G401 (cell line): ENCODE data around the gene PRDX2. TPM values are rescaled to one million over a fixed set of nuclear protein-coding genes. Genes with fewer than 3 reads are reported as not detected.
A peak's percentile ranks its signal among the peaks of the same experiment; 100 is the strongest.
"Not testable (repeated sequence)": the region's sequence is repeated elsewhere in the genome, so short reads cannot be mapped to it uniquely, and the experiment has no call there.

ENCODE experiments used
- DNase-seq: peaks from one replicate; pipeline ENCODE4 v3.0.0-alpha.2; 2015; ENCODE audit warnings: low spot score
- in situ Hi-C: cut with HindIII; loops from 2 replicates; pipeline ENCODE4 v1.10.0; 2016; ENCODE audit warnings: low sequenced_read_pairs, mixed read lengths
- total RNA-seq: library from RNA; depleted of rRNA; stranded (reverse); fragments of >200 nt; shearing (Covaris generic); gene quantifications from 2 replicates; pipeline ENCODE4 v1.2.3, GENCODE V29; 2014

The PRDX2 gene
- total RNA-seq, 1 experiment from 2014 or later = 300 TPM

GRCh38 chr19:12833418-12833737 lies 31.8 kb upstream of the PRDX2 start:
- in situ Hi-C loops = no loop called here

GRCh38 chr19:12828494-12828893 lies 26.9 kb upstream of the PRDX2 start:
- in situ Hi-C loops = no loop called here
- peak; percentile 58 for DNase-seq

More at GRCh38 chr19:12833418-12833737, 31.8 kb upstream of the PRDX2 start:
- no peak for DNase-seq

DNA sequence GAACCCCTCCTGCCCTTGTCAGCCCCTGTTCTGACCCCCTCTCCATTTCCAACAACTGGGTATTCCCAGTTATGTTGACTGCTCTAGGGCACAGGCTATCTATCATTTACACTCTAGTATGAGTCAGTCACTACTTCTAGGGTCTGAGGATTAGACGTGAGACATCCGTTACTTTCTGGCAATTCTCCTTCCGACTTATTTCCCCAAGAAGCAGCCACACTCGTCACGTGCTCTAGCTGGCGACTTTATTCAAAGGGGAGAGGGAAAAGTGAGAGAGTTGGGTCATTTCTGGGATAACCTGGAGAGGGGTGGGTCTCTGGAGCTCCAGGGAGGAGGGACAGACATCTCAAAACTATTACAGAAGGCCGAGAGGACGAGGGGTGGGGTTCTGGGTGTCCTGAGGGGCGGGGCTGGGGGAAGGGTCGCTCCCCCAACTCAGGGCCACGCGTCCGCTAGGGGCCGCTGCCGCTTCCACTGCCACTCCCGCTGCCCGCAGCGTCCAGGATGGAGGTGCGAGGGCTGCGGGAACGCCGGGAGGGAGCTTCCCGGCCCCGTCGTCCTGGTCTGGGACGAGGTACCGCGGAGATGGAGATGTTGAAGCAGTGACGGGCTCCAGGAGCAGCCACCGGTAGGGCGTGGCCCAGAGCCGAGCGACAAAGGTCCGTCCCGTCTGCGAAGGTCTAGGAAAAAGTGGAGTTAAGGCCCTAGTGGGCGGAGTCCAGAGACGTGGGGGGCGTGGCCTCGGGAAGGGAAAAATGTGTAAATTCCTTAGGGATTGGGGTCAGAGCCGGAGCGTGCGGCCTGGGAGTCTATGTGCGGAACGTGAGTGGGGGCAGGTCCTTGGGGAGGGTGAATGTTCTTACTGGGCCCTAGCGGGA lies 23.9 kb upstream of the PRDX2 start:
- no peak for DNase-seq
- in situ Hi-C loops = no loop called here

DNA sequence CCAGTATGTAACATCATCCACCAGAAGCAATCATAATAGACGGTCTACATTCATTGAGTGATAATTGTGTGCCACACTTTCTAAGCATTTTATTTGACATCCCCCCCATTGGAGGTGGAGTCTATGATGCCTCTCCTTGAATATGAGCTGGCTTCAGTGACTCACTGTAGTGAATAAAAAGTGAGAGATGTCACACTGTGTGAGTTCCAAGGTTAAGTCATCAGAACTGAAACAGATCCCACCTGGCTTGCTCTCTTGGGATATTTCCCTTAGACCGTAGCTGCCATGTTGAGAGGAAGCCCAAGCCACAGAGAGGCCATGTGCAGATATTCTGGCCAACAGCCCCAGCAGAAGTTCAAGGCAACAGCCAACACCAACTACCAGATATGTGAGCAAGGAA lies 20.2 kb upstream of the PRDX2 start:
- no peak for DNase-seq
- in situ Hi-C loops = no loop called here

GRCh38 chr19:12817810-12818209 lies 16.2 kb upstream of the PRDX2 start:
- in situ Hi-C loops, DNase-seq: not testable (repeated sequence)

DNA sequence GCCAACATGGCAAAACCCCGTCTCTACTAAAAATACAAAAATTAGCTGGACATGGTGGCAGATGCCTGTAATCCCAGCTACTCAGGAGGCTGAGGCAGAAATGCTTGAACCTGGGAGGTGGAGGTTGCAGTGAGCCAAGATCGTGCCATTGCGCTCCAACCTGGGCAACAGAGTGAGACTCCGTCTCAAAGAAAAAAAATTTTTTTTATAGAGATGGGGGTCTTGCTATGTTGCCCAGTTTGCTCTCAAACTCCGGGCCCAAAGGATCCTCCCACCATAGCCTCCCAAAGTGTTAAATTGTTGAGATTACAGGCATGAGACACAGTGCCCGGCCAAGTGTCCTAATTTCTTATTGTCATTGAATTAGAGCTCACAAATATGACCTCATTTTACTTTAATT lies 15.6 kb upstream of the PRDX2 start:
- DNase-seq, in situ Hi-C loops: not testable (repeated sequence)

DNA sequence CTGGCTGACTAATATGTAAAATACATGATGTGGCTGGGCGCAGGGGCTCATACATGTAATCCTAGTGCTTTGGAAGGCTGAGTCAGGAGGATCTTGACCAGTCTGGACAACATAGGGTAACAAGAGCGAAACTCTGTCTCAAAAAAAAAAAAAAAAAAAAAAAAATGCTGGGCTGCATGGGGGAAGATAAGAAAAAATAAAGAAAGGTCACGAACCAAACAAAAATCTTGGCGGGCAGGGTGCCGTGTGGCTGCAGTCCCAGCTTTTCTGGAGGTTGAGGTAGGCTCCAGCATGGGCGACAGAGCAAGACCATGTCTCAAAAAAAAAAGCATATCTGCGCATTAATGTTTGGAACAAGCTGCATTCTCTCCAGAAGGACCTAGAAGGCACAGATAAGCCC lies 13.5 kb upstream of the PRDX2 start:
- in situ Hi-C loops = no loop called here
- no peak for DNase-seq

GRCh38 chr19:12806242-12807081 lies 4.9 kb upstream of the PRDX2 start, which contains the start of gene RNASEH2A:
Gene RNASEH2A, plus strand, starts transcription at chr19:12806584. Its CDS starts 90 bp downstream, at chr19:12806674.
- in situ Hi-C loops = no loop called here
- peak; percentile 92 for DNase-seq

- in situ Hi-C loops = no loop called here
- DNase-seq = no peak
Observed at GRCh38 chr19:12804051-12804450, 2.5 kb upstream of the PRDX2 start.

- DNase-seq = peak; percentile 67
- in situ Hi-C loops = no loop called here
Observed at GRCh38 chr19:12802267-12803106, 887 bp upstream of the PRDX2 start.

- no peak for DNase-seq
- in situ Hi-C loops = no loop called here
Observed at GRCh38 chr19:12800923-12801465, 606 bp downstream of the PRDX2 start.

- in situ Hi-C loops = no loop called here
- no peak for DNase-seq
Observed at GRCh38 chr19:12800466-12800770, 1.2 kb downstream of the PRDX2 start.

DNA sequence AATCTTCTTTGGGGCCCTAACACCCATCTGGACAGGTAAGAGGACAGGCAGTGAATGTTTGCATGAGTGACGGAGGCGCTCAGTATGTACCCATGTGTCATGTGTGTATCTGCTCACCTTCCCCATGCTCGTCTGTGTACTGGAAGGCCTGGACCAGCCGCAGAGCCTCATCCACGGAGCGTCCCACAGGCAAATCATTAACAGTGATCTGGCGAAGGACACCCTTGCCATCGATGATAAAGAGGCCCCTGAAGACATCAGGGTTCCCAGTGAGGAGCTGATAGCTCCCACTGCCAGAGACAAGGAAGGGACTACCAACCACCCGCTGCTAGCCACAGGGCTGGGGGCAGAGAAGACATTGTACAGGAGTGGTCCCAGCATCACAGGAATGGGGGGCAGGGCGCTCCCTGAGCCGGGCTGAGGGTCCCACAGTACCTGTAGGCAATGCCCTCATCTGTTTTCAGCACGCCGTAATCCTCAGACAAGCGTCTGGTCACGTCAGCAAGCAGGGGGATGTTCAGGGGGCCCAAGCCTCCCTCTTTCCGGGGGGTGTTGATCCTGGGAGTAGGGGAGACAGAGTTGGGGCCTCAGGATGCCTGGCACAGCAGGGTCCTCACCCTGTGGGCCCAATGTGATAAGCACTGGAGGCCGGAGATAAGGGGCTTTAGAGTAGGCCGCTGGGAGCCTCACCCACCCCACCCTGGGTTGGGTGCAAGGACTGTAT lies 1.7 kb downstream of the PRDX2 start:
- no peak for DNase-seq
- in situ Hi-C loops = no loop called here

DNA sequence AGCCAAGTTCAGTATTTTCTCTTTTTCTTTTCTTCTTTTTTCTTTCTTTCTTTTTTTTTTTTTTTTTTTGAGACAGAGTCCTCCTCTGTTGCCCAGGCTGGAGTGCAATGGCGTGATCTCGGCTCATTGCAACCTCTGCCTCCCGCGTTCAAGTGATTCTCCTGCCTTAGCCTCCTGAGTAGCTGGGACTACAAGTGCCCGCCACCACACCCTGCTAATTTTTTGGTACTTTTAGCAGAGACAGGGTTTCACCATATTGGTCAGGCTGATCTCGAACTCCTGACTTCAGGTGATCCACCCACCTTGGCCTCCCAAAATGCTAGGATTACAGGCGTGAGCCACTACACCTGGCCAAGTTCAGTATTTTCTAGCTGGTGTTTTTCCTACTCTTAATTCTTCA lies 4.0 kb downstream of the PRDX2 start:
- in situ Hi-C loops, DNase-seq: not testable (repeated sequence)

GRCh38 chr19:12797141-12797587 lies 4.4 kb downstream of the PRDX2 start:
- in situ Hi-C loops = no loop called here
- no peak for DNase-seq

GRCh38 chr19:12796146-12797071 lies 5.2 kb downstream of the PRDX2 start:
- in situ Hi-C loops = no loop called here

DNA sequence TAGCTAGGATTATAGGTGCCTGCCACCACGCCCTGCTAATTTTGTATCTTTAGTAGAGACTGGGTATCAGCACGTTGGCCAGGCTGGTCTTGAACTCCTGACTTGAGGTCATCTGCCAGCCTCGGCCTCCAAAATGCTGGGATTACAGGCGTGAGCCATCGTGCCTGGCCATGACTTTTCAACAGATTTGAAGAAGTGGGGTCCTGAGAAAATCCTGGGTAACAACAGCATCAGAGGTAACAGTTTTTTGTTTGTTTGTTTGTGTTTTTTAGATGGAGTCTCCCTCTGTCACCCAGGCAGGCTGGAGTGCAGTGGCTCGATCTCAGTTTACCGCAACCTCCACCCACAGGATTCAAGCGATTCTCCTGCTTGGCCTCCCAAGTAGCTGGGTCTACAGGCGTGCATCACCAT lies 6.6 kb downstream of the PRDX2 start:
- no peak for DNase-seq

More at GRCh38 chr19:12796146-12797071, 5.2 kb downstream of the PRDX2 start:
- peak; percentile 86 for DNase-seq

More for the DNA sequence above, 6.6 kb downstream of the PRDX2 start:
- in situ Hi-C loops = no loop called here
